ENCODE results near the gene ZFP14.
"Not testable (repeated sequence)": the region's sequence is repeated elsewhere in the genome, so short reads cannot be mapped to it uniquely, and the experiment has no call there.

ZFP14 gene

DNA sequence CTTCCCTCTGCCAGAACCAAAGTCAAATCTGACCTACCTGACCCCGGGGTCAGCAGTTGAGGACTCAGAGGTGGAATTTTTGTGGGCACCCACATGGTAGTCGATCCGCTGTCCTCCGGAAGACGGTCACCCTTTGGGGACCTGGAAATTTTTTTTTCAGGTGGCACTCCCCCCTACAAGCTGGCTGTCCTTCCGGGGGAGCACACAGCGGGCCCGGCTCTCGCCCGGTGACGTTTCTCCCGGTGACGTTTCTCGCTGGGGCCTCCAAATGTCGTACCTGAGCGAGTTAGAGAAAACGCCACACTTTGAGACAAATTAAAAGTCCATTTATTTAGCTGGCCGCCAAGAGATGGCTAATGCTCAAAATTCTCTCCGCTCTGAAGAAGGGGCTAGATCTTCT, 48.8 kb downstream of the ZFP14 start:
- TF ChIP-seq ZFX (IDR thresholded peaks at IDR 0.05; ENCODE audit: borderline replicate concordance): no peak
- H3K27ac ChIP-seq: no peak overlapping the region

DNA sequence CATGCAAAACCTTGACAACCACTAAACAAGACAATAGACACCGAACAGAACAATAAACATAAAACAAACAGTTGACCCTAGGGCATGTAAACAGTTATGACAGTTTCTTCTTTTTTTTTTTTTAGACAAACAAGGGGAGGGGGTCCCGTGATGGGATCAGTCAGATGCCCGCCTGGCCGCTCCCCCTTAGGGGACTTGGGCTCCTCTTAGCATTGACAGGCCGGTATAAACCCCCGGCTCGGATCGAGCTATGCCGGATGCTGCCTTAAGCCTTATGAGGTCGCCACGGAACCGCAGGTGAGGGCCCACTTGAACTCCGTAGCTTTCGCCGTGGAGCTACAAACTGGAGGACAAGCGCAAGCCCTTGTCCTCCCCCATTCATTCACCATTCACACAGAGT, 49.5 kb downstream of the ZFP14 start:
- not testable (repeated sequence) for H3K27ac ChIP-seq

DNA sequence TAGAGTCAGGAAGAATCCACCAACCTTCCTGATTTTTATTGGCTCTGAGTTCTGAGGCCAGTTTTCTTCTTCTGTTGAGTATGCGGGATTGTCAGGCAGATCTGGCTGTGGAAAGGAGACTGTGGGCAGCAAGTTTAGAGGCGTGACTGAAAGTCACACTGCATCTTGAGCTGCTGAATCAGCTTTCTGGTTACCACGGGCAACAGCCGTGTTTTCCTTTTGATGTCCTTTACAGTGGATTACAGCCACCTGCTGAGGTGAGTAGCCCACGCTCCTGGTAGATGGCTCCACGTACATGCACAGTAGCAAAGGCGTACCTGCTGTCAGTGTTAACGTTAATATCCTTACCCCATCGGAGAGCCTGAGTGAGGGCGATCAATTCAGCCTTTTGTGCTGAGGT, 52.4 kb downstream of the ZFP14 start:
- H3K27ac ChIP-seq: not testable (repeated sequence)

DNA sequence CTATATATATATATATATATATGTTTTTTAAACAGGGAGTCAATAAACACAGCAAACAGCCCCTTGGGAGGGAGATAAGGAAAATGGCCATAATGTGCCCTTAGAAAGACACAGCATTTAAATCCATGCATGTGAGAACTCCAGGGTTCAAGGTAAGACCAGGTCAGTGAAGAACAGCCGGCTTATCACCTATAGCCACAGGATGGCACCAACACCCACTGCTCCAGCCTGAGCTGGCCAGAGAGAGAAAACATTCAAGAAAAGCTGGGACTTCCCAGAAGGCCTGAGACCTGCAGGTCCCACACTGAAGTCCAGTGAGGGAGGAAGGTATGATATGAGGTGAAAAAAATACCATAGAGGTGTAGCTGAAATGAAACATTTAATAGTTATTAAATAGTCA, 63.8 kb downstream of the ZFP14 start:
- H3K27ac ChIP-seq: not testable (repeated sequence)

- not testable (repeated sequence) for H3K27ac ChIP-seq
Measured at GRCh38 chr19:36314053-36314452, 64.9 kb downstream of the ZFP14 start.

GRCh38 chr19:36311098-36311760, 67.8 kb downstream of the ZFP14 start:
- H3K27ac ChIP-seq: not testable (repeated sequence)

DNA sequence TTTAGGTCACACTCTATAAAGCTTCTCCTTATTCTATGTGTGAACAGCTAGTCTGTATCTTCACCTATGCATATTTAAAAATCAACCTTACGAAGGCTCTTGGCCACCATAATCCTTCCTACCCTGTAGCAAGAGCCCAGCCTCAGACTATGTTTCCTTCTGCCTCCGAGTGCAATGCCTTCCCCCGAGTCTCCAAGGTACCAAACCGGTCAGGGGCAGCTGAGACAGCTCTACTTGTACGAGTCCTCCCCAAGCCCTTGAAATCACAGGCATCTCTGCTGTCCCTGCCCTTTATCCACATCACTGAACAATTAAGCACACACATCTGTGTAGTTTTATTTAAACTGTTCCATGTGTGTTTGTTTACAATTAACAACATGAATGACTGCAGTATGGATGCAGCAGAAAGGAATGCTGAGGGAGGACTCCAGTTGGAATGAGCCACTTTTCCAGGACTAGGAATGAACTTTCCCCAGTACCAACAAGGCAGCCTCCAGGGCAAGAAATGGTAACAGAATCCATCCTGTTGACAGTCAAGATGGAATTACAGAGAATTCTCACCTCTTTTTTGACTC, 68.5 kb downstream of the ZFP14 start:
- H3K27ac ChIP-seq: not testable (repeated sequence)

GRCh38 chr19:36309759-36310158, 69.2 kb downstream of the ZFP14 start:
- not testable (repeated sequence) for H3K27ac ChIP-seq

DNA sequence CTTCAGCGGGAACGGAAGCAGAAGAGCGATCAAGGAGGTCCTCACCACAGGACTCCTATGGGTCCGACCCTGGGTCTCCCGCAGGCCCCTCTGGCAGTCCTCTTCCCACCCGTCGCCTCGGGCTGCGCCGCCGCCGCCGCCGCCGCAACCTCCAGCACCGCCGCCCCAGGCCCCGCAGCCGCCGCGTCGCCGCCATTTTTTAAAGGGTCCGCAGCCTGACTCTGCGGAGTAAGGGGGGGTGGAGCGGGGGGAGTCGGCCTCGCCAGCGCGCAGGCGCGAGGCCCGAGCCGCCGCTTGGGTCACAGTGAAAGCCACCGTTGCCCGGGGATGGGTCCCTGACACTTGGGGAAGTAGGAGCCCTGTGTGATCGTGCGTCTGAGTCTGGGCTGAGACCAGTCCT, 69.7 kb downstream of the ZFP14 start:
- not testable (repeated sequence) for H3K27ac ChIP-seq

DNA sequence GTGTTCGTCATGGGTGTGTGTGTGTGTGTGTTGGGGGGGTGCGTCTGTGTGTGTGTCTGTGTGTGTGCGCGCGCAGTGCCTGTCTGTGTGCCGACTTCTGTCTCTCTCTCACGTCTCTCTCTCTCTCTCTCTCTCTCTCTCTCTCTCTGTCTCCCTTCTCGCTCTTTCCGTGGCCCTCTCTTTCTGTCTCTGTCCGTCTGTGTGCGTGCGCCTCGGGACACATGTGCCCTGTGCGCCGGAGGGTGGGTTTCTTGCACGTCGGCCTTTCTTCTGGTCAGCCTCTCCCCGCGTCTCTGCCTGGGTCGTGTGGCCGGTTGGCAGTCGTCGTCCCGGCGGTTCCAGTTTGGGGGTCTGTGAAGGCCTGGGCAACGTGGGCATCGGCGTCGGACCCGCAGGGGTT, 86.7 kb downstream of the ZFP14 start:
- not testable (repeated sequence) for H3K27ac ChIP-seq
